IPS-18a (cell line): ENCODE results near the gene MON1A.
A peak's percentile ranks its signal among the peaks of the same experiment; 100 is the strongest.

Experiments used
- H3K27ac ChIP-seq: one replicate; pipeline ENCODE4 v1.5.1; 2013; ENCODE audit warnings: low read length
- H3K27me3 ChIP-seq: one replicate; pipeline ENCODE4 v1.6.1; 2013; ENCODE audit warnings: mild to moderate bottlenecking, low read length; ENCODE audit not compliant: control insufficient read depth, insufficient read depth
- H3K36me3 ChIP-seq: one replicate; pipeline ENCODE4 v1.6.1; 2013; ENCODE audit warnings: low read depth, low read length; ENCODE audit not compliant: control insufficient read depth
- H3K4me1 ChIP-seq: one replicate; pipeline ENCODE4 v1.6.1; 2013; ENCODE audit warnings: low read depth, low read length; ENCODE audit not compliant: control insufficient read depth
- H3K4me3 ChIP-seq: one replicate; pipeline ENCODE4 v1.5.1; 2013; ENCODE audit warnings: low read length
- H3K9ac ChIP-seq: one replicate; pipeline ENCODE4 v1.6.1; 2013; ENCODE audit warnings: mild to moderate bottlenecking, low read length, moderate library complexity
- H3K9me3 ChIP-seq: one replicate; pipeline ENCODE4 v1.6.1; 2013; ENCODE audit warnings: low read depth, low read length; ENCODE audit not compliant: control insufficient read depth

The MON1A gene

DNA sequence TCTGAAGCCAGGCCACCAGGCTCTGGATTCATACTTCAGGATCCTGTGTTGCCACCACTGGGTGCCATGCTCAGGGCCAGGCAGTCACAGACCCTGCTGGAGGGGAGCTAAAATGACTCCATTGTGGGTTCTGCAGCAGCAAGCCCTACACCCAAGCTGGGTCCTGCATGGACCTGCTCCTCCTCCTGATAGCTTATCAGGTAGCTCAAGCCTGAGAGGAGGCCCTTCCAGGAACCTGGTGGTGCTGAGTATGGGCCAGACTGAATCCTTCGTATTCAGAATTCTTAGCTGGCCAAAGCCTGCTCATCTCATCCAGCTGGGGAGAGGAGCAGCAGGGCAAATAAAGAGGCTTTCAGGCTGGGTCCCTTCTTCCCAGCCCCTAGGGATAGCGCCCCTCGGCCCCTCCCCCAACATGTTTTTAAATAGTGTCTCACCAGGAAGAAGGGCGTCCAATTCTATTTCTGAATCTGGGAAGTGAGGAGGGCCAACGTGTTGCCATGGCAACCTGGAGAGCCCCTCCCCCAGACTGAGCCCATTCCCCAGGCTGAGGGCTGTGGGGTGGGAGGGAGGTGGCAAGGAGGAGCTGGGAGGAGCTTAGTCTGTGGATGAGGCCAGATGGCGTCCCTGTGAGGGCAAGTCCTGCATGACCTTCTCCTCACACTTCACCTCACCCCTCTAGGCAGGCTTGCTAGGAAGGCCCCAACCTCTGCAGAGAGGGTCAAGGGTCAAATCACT is 48.9 kb downstream of the MON1A start:
- Histone ChIP-seq H3K4me3 (peak overlapping the region; percentile 24), H3K36me3 (no peaks in the 10 kb centered on the region), H3K27ac (no peak overlapping the region), H3K4me1 (peaks cover 20% of the 10 kb centered on the region), H3K9me3 (no peaks in the 10 kb centered on the region), H3K9ac (no peak overlapping the region), H3K27me3 (no peaks in the 10 kb centered on the region)

DNA sequence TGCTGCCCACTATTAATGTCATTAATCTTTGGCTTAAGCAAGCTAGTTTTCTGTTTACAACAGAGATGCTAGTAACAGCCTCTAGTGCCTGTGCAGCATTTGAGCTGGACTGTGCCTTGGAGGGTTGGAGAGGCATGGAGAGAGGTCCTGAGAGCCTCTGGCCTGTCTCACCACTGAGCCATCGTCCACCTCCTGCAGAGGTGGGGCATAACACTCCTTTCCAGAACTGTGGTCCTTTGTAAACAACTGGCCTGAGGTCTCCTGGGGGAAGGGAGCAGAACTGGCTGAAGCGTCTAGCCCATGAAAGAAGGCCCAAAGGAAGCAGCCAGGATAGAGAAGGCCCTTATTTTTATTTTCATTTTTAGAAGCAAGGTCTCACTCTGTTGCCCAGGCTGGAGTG is 49.9 kb downstream of the MON1A start:
- Histone ChIP-seq H3K36me3 (no peaks in the 10 kb centered on the region), H3K4me3 (no peak overlapping the region), H3K4me1 (peaks cover 20% of the 10 kb centered on the region), H3K9ac (no peak overlapping the region), H3K9me3 (no peaks in the 10 kb centered on the region), H3K27me3 (no peaks in the 10 kb centered on the region), H3K27ac (no peak overlapping the region)

DNA sequence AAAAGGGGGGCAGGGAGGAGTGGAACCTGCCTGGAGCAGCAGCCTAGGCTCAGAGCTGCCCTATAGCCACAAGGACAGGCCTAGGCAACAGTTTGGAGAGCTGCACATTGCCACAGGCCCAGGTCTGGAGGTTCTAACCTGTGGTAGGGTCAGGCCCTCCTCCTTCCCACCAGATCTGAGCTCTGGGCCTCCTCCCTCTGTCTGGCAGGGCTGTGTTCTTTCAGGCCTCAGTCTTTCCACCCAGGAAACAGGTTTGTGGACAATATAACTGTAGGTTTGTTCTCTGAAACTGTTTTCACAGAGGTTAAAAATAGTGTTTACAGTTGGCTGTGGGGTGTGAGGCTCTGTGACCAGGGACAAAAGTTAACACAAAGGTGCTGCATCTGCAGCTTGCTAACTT is 50.9 kb downstream of the MON1A start:
- Histone ChIP-seq H3K27me3 (no peaks in the 10 kb centered on the region), H3K36me3 (no peaks in the 10 kb centered on the region), H3K9me3 (no peaks in the 10 kb centered on the region), H3K9ac (no peak overlapping the region), H3K4me3 (no peak overlapping the region), H3K4me1 (peaks cover 20% of the 10 kb centered on the region), H3K27ac (no peak overlapping the region)

DNA sequence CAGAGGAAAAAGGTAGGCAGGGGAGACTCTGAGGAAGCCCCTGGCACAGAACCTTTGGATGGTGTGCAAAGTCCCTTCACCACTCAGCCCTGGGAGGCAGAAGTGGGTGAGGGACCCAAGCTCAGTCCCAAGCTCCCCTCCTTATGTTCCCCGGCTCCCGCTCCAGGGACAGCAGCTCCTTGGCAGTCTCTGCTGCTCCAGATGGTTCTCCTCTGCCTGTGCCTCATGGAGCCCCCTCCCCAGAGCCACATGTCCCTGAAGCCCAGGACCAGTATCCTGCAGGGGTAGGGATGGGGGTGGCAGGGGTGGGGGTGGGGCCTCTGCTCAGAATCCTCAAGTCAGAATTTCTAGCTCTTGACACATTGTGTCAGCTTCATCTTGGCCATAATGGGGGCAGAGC is 51.9 kb downstream of the MON1A start:
- Histone ChIP-seq H3K9ac (no peak overlapping the region), H3K36me3 (no peaks in the 10 kb centered on the region), H3K9me3 (no peaks in the 10 kb centered on the region), H3K4me3 (no peak overlapping the region), H3K4me1 (peaks cover 20% of the 10 kb centered on the region), H3K27me3 (no peaks in the 10 kb centered on the region), H3K27ac (no peak overlapping the region)

DNA sequence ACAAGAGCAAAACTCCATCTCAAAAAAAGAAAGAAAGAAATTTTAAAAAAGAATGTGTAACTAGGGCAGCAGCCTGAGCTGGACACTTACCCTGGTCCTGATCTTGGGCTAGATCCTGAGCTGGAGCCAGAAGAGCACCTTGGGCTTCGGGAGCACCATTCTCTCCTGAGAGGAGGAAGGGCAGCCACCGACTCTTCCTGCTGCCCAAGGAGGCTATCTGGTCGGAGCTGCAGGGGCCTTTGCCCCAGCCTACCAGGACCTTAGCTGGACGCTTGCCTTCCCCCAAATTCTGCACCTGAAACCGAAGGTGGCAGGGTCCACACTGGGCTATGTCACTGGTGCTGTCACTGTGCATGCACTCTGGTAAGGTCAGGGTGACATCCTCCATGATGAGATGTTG is 53.0 kb downstream of the MON1A start:
- Histone ChIP-seq H3K4me1 (peaks cover 14% of the 10 kb centered on the region), H3K9me3 (no peaks in the 10 kb centered on the region), H3K36me3 (no peaks in the 10 kb centered on the region), H3K9ac (no peak overlapping the region), H3K27me3 (no peaks in the 10 kb centered on the region), H3K4me3 (no peak overlapping the region), H3K27ac (no peak overlapping the region)

DNA sequence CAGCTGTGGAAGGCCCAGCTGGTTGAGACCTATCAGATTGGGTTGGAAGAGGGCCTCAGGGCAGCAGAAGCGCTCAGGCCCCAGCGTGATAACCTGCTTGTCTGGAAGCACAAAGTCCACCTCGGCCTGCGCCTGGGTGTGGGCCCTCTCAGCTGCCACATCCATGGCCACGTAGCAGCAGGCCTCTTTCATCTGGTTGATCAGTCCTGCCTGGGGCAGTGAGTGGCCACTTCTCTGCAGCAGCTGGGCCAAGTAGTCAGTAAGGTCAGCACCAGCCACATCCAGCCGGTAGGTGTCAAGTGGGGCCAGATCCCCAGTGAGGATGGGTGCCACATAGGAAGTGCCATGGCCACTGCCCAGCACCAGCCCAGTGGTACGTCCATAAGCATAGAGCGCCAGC is 56.0 kb downstream of the MON1A start:
- Histone ChIP-seq H3K27me3 (peaks cover 14% of the 10 kb centered on the region), H3K27ac (no peak overlapping the region), H3K4me3 (no peak overlapping the region), H3K4me1 (peaks cover 6% of the 10 kb centered on the region), H3K9ac (no peak overlapping the region), H3K9me3 (no peaks in the 10 kb centered on the region), H3K36me3 (no peaks in the 10 kb centered on the region)

DNA sequence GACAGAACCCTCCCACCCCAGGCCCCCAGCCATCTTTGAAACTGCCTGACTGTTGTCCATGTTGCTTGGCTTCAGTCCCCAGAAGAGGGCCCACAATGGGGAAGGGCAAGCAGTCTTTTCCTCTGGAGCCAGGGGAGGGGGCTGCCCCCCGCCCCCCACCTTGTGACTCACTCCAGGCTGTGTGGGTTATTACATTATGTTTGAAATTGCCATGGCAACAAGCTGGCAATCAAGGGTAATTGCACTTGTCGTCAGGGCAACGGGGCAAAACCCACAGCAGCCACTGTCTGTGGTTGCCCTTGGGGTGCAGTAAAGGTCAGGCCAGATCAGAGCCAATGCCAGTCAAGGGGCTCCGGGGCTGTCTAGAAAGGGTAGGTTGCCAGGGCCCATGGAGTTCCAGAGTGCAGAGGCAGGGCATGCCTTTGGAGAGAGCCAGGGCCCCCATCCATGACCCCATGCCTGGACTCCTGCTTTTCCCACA is 56.8 kb downstream of the MON1A start:
- H3K36me3 ChIP-seq = no peaks in the 10 kb centered on the region
- H3K4me1 ChIP-seq = peaks cover 13% of the 10 kb centered on the region
- no peaks in the 10 kb centered on the region for H3K9me3 ChIP-seq
- H3K4me3 ChIP-seq = no peak overlapping the region
- no peak overlapping the region for H3K9ac ChIP-seq
- peaks cover 14% of the 10 kb centered on the region for H3K27me3 ChIP-seq
- H3K27ac ChIP-seq = no peak overlapping the region

DNA sequence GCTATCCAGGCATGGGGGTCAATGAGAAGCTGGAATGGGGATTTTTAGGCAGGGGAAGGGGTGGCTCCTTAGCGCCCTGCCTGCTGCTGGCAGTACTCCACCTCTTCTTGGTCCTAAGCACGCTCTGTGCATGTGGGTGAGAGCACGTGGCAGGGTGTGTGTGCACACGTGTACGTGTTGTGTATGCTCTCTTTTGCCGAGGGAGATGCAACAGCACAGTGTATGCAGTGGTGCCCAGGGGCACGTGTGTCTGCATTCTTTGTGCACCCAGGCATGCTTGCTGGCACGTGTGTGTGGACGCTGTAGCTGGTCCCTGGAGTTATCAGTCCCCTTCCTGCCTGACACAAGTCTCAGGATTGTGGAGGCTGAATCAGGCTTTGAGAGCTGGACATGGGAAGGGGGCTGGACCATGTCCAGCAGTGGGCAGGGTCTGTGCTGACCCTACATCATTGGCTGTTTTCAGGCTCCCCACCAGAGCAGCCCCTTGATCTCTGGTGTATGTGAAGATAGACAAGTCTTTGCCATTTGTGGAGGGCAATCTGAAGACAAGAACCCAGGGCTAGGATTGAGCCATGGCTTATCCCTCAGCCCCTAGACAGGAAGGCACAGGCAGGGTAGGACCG is 58.0 kb downstream of the MON1A start:
- no peak overlapping the region for H3K27ac ChIP-seq
- no peak overlapping the region for H3K9ac ChIP-seq
- H3K36me3 ChIP-seq = no peaks in the 10 kb centered on the region
- H3K4me1 ChIP-seq = peaks cover 23% of the 10 kb centered on the region
- H3K9me3 ChIP-seq = no peaks in the 10 kb centered on the region
- peaks cover 14% of the 10 kb centered on the region for H3K27me3 ChIP-seq
- no peak overlapping the region for H3K4me3 ChIP-seq

DNA sequence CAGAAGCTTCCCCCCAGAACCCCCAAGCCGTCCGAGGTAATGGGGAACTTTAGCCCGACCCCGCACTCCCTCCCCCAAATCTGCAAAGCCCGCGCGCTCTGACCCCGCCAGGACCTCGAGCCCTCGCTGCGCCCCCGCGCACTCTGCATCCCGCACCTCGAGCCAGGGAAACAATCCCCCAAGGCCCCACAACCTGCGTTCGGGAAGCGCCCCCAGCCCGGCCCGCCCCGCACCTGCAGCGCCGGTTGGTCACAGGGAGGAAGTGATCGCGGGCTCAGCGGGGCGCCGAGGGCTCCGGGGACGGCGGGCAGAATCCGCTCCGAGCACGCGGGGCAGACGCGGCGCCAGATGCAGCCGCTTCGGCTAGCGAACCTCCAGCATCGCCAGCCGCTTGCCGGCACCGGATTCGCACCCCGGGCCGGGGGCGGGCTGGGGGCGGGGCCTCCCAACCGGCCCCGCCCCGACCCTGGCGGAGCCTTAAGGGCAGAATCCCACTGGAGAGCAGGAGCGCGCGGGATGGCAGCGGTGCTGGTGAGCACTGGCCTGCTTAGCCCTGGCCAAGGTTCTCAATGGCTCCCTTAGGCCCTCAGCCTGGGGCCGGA is 60.0 kb downstream of the MON1A start, which contains the start of gene CAMKV:
Gene CAMKV (minus strand): TSS at position 382 of the 602 bp plus-strand sequence. CDS start 7,518 bp downstream, outside the sequence.
- H3K4me3 ChIP-seq = peak within 1 kb of the TSS; percentile 69
- H3K27ac ChIP-seq = peak within 1 kb of the TSS; percentile 30
- H3K9me3 ChIP-seq = no peaks in the 10 kb centered on the region
- no peaks in the 10 kb centered on the region for H3K36me3 ChIP-seq
- peak within 1 kb of the TSS; percentile 58 for H3K9ac ChIP-seq
- H3K4me1 ChIP-seq = peaks cover 26% of the 10 kb centered on the region
- peaks cover 14% of the 10 kb centered on the region for H3K27me3 ChIP-seq

DNA sequence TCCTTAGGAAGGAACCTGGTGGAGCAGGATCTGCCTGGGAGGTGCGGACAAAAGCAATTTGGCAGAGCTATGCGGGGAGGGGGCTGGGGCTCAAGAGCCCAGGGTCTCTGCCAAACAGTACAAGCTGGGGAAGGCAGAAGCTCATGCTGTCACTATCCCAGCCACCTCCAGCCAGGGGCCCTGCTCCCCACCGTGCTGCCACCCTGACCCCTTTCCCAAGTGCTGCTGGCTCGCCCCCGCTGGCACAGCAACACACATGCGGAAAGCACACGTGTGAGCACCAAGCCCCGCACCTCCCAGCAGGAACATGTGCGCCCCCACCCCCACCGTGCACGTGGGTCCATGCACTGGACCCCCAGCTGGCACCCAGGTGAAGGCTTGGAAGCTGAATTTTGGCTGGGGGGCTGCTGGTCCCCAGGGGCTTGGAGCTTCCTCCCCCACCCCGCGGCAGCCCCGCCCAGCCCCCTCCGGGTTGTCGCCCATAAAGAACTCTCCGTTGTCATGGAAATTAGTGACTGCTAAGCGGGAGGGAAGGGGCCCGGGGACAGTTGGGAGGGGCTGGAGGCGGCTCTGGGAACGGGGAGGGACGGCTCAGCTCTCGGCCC is 60.6 kb downstream of the MON1A start:
- peak overlapping the region; percentile 30 for H3K27ac ChIP-seq
- peak overlapping the region; percentile 58 for H3K9ac ChIP-seq

DNA sequence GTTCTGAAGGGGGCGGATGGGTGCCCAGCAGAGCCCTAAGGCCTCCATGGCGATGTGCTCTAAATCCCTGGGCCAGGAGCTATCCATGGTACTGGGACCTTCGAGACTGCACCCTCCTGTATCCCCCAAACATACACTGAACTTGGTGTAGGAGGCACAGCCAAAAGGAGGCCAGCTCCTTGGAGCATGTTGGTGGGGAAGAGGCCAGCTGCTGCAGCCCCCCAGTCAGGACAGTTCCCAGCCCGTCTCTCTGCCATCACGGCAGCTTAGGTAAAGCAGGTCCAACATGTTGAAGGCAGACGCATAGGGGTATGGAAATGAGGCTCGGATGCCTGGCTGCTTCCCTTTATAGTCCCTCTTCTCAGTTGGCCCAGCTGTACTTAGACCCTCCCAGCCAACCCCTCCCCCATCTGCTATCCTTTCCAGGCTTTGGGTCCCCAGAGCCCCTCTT is 61.7 kb downstream of the MON1A start:
- Histone ChIP-seq H3K9ac (no peak overlapping the region), H3K27me3 (peaks cover 14% of the 10 kb centered on the region), H3K36me3 (no peaks in the 10 kb centered on the region), H3K4me1 (peaks cover 29% of the 10 kb centered on the region), H3K4me3 (peak overlapping the region; percentile 69), H3K27ac (no peak overlapping the region), H3K9me3 (no peaks in the 10 kb centered on the region)

More for the DNA sequence above, 60.6 kb downstream of the MON1A start:
- Histone ChIP-seq H3K27me3 (peaks cover 14% of the 10 kb centered on the region), H3K4me1 (peaks cover 29% of the 10 kb centered on the region), H3K9me3 (no peaks in the 10 kb centered on the region), H3K36me3 (no peaks in the 10 kb centered on the region), H3K4me3 (peak overlapping the region; percentile 69)
